HG03025 (cell line): ENCODE results near the gene TMEM89.

Experiments used
- ATAC-seq: cut with Tn5 transposase; IDR thresholded peaks from one replicate; pipeline ENCODE4 v1.9.1; 2021; ENCODE audit warnings: mild to moderate bottlenecking, moderate library complexity; ENCODE audit not compliant: unreplicated experiment, low FRiP score

TMEM89 gene, protein sequence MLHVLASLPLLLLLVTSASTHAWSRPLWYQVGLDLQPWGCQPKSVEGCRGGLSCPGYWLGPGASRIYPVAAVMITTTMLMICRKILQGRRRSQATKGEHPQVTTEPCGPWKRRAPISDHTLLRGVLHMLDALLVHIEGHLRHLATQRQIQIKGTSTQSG

DNA sequence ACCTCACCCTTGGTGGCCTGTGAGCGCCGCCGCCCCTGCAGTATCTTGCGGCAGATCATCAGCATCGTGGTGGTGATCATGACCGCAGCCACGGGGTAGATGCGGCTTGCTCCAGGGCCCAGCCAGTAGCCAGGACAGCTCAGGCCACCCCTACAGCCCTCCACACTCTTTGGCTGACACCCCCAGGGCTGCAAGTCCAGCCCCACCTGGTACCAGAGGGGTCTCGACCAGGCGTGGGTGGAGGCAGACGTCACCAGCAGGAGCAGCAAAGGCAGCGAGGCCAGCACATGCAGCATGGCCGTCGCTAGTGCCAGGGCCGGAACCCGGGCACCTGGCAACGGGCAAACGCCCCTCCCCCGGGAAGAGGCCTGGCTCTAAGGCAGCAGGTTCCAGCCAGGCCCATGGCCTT, at the start of gene TMEM89:
TSS of gene TMEM89 (minus strand) at position 309 of the 409 bp plus-strand sequence. CDS start at position 296, 13 bp downstream.
- no peak for ATAC-seq

DNA sequence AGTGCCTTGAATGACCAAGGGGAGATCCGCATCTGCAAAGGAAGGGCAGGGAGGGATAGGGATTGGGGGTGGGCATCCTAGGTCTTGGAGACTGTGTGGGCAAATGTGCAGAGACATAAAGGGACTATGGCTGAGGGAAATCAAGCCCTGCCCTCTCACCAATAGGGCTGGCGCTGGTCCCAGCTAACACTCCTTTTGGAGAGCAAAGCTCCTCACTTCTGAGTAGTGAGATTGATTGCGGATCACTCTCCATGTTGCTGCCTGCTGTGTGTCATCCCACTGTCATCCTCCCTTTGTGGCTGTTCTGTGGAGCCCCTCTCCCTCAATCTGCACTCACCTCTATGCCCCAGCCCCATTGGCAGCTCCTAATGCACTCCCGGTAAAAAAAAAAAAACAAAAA, 43.4 kb upstream of the TMEM89 start:
- no peak for ATAC-seq

DNA sequence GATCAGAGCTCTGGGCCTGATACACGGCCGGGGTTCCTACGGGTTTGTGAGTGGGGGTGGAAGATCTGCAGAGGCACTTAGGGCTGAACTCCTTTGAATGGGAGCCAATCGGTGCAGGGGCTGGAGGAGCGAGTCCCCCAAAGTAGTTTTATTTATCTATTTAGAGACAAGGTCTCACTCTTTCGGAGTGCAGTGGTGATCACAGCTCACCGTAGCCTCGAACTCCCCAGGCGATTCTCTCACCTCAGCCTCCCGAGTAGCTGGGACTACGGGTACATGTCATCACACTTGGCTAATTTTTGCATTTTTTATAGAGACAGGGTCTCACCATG, 42.7 kb upstream of the TMEM89 start:
- ATAC-seq: no peak

DNA sequence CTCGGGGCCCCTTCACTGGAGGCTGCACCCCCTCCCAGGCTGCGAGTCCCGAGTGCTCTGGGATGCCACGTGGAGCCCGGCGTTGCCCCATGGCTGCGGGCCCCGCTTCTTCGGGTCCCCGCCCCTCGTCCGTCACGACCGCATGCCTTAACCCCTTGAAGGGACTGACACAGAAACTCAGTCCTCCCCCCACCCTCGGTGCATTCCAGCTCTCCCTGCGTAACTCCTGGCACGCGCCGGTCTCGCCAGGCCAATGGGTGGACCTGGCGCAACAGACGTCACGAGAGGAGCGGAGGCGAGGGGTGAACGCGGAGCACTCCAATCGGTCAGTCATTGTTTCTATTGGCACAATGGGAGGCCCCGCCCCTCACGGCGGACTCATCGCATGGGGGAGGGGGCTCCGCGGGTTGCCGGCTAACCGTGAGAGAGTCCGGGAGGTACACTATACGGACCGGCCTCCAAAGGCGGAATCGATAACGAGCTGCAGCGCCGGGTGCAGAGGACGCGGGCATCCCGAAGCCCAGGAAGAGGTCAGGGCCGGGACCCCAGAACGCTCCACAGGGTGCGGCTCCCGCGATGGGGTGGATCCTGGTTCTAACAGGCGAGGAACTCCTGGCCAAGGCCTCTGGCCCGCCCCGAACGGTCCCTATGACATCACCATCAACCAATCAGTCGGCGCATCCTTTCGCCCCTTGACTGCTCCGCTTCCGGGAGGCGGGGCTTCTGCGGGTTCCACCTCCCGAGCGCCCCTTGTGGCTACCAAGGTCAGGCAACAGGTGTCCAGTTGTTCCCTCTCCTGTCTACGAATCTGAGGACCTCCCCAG, 42.1 kb upstream of the TMEM89 start:
- ATAC-seq: peak; percentile 73

- ATAC-seq: no peak
Observed at GRCh38 chr3:48662753-48663488, 41.4 kb upstream of the TMEM89 start, which contains the start of gene CELSR3. Gene CELSR3, minus strand, starts transcription at chr3:48662886. Its CDS starts 252 bp downstream, at chr3:48662634.

GRCh38 chr3:48662145-48662752, 40.7 kb upstream of the TMEM89 start:
- ATAC-seq: no peak

DNA sequence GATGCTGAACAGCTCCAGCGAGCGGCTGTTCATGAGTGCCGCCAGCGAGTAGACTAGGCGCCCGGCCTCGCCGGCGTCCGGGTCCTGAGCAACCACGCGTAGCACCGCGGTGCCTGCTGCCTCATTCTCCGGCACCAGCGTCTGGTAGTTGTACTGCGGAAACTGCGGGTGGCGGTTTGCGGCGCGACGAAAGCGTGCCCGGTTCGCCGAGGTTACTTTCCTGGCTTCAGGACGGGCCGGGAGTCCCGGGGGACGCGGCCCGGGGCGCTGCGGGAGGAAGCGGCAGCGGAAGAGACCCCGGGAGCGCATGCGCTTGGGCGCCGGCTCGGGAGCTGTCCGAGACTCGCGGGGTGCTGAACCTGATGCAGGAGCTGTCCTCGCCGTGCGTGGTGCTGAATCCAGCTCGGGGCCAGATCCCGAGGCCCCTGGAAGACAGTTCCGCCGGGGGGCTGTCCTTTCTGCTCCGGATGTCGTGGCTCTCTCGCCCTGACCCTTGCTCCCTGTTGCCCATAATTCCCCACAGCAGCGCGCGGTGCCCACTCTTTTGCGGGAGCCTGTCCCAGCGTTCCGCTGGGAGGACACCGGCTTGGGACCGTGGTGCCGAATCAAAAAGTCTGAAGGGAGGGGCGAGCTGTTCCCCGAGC, 40.1 kb upstream of the TMEM89 start:
- no peak for ATAC-seq

DNA sequence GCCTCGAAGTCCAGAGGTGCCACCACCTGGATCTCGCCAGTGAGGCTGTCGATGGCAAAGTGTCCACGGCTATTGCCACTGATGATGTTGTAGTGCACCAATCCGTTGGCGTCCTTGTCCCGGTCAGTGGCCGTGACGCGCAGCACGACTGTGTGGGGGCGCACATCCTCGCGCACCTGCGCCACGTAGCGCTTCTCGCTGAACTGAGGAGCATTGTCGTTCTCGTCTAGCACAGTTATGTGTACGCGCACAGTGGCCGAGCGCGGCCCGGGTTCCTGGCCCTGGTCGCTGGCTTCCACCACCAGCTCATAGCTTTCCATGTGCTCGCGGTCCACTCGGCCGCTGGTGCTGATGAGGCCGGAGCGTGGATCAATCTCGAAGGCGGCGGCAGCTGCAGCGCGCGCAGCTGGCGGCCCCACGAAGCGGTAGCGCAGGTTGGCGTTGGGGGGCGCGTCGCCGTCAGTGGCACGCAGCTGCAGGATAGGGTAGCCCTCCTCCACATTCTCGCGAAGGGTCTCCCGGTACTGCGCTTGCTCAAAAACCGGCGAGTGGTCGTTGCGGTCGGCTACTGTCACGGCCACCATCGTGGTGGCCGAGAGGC, 39.3 kb upstream of the TMEM89 start:
- no peak for ATAC-seq

- no peak for ATAC-seq
Observed at GRCh38 chr3:48656841-48657281, 35.3 kb upstream of the TMEM89 start.

- ATAC-seq: no peak
Observed at GRCh38 chr3:48656061-48656840, 34.7 kb upstream of the TMEM89 start.

GRCh38 chr3:48655606-48656005, 34.0 kb upstream of the TMEM89 start:
- ATAC-seq: no peak

GRCh38 chr3:48655063-48655462, 33.5 kb upstream of the TMEM89 start:
- ATAC-seq: no peak

DNA sequence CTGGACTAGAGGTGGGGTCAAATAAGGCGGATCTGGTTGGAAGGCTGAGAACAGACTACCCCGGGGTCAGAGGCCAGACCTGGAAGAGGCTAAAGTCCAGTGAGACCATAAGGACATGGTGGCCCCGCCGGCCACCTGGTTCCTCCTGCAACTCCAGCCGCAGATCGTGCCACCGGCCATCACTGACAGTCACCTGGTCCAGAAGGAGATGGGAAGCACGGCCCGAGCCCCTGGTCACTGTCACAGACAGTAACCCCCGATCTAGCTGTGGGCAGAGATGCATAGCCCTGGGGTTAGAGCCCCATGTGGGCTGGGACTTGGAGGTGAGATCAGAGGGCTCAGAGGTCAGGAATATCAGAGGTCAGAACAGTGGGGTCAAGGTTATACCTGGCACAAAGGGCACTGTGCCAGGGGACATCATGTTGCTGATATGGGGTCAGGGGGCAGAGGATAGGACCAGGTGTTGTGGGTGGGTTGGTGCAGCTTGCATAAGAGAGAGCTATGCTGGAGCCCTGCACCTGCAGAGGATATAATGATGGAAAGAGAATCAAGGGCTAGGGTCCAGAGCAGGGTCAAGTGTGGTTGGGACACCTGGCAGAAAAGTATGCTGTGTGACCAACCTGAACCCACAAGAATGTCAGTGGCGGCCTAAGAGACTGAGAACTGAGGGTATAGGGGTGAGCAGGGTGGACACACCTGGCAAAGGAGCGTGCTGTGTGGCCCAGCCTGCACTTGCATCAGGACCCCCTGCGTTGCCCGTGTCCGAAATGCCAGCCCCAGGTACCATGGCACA, 31.6 kb upstream of the TMEM89 start:
- ATAC-seq: no peak

DNA sequence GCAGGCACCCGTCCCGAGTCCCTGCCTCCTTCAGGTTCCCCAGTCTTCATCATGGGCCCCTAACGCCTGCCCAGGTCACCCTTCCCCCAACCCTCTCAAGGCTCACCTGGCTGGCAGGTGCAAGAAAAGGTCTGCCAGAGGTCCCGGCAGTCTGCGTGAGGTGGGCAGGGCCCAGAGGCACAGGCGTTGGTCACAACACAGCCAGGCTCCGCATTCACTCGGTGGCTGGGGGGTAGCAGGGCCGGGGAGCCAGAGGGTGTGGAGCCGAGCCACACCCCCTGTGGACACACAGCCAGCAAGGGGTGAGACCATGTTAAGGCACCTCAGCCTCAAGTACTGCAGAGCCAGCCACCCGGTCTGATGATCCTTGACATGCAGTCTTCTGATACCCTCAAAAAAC, 30.2 kb upstream of the TMEM89 start:
- ATAC-seq: no peak

GRCh38 chr3:48650723-48651122, 29.2 kb upstream of the TMEM89 start:
- no peak for ATAC-seq

- no peak for ATAC-seq
Observed at GRCh38 chr3:48648188-48648850, 26.8 kb upstream of the TMEM89 start.

DNA sequence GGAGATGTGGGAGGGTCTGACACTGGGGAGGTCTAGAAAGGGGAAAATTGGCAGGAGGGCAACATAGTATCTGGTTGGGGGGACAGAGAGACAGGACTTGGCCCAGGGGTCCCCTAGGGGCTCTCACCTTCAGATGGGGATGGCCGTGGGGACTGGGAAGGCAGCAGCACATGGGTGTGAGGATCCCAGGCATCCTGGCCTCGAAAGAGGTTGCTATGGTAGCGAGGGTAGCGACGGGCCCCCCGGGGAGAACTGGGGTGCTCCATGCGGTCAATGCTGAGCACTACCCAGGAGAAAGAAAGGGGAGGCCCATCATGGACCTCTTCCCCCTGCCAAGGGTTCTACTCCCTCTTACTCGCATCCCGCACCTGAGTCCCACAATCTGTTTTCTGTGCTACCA, 26.1 kb upstream of the TMEM89 start:
- ATAC-seq: no peak
